Measurements from ENCODE around the gene ATP11B. TPM values are rescaled to one million over a fixed set of nuclear protein-coding genes. Genes with fewer than 3 reads are reported as not detected.

The ATP11B gene
- total RNA-seq, 1 donor = 66.4 TPM

- DNase-seq (ENCODE audit: low read depth) = peak; percentile 64
- no peak overlapping the region for H3K4me3 ChIP-seq (ENCODE audit: low read depth, low read length)
- TF ChIP-seq CTCF (IDR thresholded peaks at IDR 0.05; ENCODE audit: insufficient read depth, low read length) = no peak
Observed at GRCh38 chr3:182925330-182925943, 132.1 kb downstream of the ATP11B start.

GRCh38 chr3:182925944-182926337 is 132.6 kb downstream of the ATP11B start:
- no peak for DNase-seq (ENCODE audit: low read depth)
- TF ChIP-seq CTCF (IDR thresholded peaks at IDR 0.05; ENCODE audit: insufficient read depth, low read length) = no peak
- no peak overlapping the region for H3K4me3 ChIP-seq (ENCODE audit: low read depth, low read length)

GRCh38 chr3:182935803-182936202 is 142.5 kb downstream of the ATP11B start:
- no peak for DNase-seq (ENCODE audit: low read depth)
- H3K4me3 ChIP-seq (ENCODE audit: low read depth, low read length) = no peak overlapping the region
- no peak for TF ChIP-seq CTCF (IDR thresholded peaks at IDR 0.05; ENCODE audit: insufficient read depth, low read length)

GRCh38 chr3:182936239-182936917 is 143.1 kb downstream of the ATP11B start:
- TF ChIP-seq CTCF (IDR thresholded peaks at IDR 0.05; ENCODE audit: insufficient read depth, low read length) = no peak
- DNase-seq (ENCODE audit: low read depth) = no peak
- H3K4me3 ChIP-seq (ENCODE audit: low read depth, low read length) = no peak overlapping the region

- no peak overlapping the region for H3K4me3 ChIP-seq (ENCODE audit: low read depth, low read length)
- DNase-seq (ENCODE audit: low read depth) = no peak
Observed at GRCh38 chr3:182936918-182937285, 143.6 kb downstream of the ATP11B start.

GRCh38 chr3:182937293-182938051 is 144.2 kb downstream of the ATP11B start:
- no peak for DNase-seq (ENCODE audit: low read depth)
- no peak for TF ChIP-seq CTCF (IDR thresholded peaks at IDR 0.05; ENCODE audit: insufficient read depth, low read length)
- H3K4me3 ChIP-seq (ENCODE audit: low read depth, low read length) = no peak overlapping the region

More at GRCh38 chr3:182936918-182937285, 143.6 kb downstream of the ATP11B start:
- TF ChIP-seq CTCF (IDR thresholded peaks at IDR 0.05; ENCODE audit: insufficient read depth, low read length) = no peak

All from fibroblast of the aortic adventitia (primary cell).